GM23338 (cell line): ENCODE data around the gene SMIM14. TPM values are rescaled to one million over a fixed set of nuclear protein-coding genes. Genes with fewer than 3 reads are reported as not detected.
A peak's percentile ranks its signal among the peaks of the same experiment; 100 is the strongest.

Experiments used
- ATAC-seq: fragments of 200-7000 bp; cut with Tn5 transposase; 3 replicates; pipeline ENCODE4 v1.9.1; 2020
- DNase-seq: peaks from one replicate; pipeline ENCODE4 v3.0.0-alpha.2; 2015; ENCODE audit warnings: low spot score
- H2AFZ ChIP-seq: fragments of 200-600 bp; sonication (generic); 2 replicates; pipeline ENCODE4 v1.8.0; 2016; ENCODE audit warnings: antibody characterized with exemption, mild to moderate bottlenecking, moderate library complexity
- H3F3A ChIP-seq: fragments of 200-600 bp; sonication (generic); replicated peaks from 2 replicates; pipeline ENCODE4 v1.8.0; 2017; ENCODE audit warnings: antibody characterized with exemption, mixed run types, low read depth
- H3K27ac ChIP-seq: fragments of 200-600 bp; sonication (generic); 2 replicates; pipeline ENCODE4 v1.6.1; 2016; ENCODE audit warnings: low read depth
- H3K27me3 ChIP-seq: fragments of 200-600 bp; sonication (generic); 2 replicates; pipeline ENCODE4 v1.8.0; 2016; ENCODE audit warnings: mild to moderate bottlenecking, mixed run types, moderate library complexity; ENCODE audit not compliant: insufficient read depth
- H3K36me3 ChIP-seq: fragments of 200-600 bp; sonication (generic); 2 replicates; pipeline ENCODE4 v1.8.0; 2016; ENCODE audit warnings: mild to moderate bottlenecking; ENCODE audit not compliant: insufficient read depth
- H3K4me1 ChIP-seq: fragments of 200-600 bp; sonication (generic); 2 replicates; pipeline ENCODE4 v1.8.0; 2016; ENCODE audit warnings: mild to moderate bottlenecking, moderate library complexity; ENCODE audit not compliant: insufficient read depth
- H3K4me2 ChIP-seq: fragments of 200-600 bp; sonication (generic); 2 replicates; pipeline ENCODE4 v1.7.1; 2017; ENCODE audit warnings: mixed run types
- H3K4me3 ChIP-seq: fragments of 200-600 bp; sonication (generic); 2 replicates; pipeline ENCODE4 v1.6.1; 2016; ENCODE audit warnings: mixed run types
- H3K79me2 ChIP-seq: fragments of 200-600 bp; sonication (generic); replicated peaks from 2 replicates; pipeline ENCODE4 v1.8.0; 2017; ENCODE audit warnings: mild to moderate bottlenecking; ENCODE audit not compliant: insufficient read depth
- H3K9me2 ChIP-seq: fragments of 200-600 bp; sonication (generic); 2 replicates; pipeline ENCODE4 v1.8.0; 2017; ENCODE audit not compliant: insufficient read depth
- H4K20me1 ChIP-seq: fragments of 200-600 bp; sonication (generic); replicated peaks from 2 replicates; pipeline ENCODE4 v1.8.0; 2017; ENCODE audit warnings: mild to moderate bottlenecking; ENCODE audit not compliant: insufficient read depth
- H3K27ac Mint-ChIP-seq: 2 replicates; pipeline ENCODE4 v1.8.0; 2020; ENCODE audit warnings: inconsistent platforms, mild to moderate bottlenecking, moderate library complexity, mixed read lengths
- H3K27me3 Mint-ChIP-seq: 3 replicates; pipeline ENCODE4 v1.8.0; 2022; ENCODE audit warnings: low read depth, mild to moderate bottlenecking, moderate library complexity, mixed read lengths, inconsistent platforms; ENCODE audit not compliant: insufficient read depth, poor library complexity
- H3K36me3 Mint-ChIP-seq: 3 replicates; pipeline ENCODE4 v1.8.0; 2021; ENCODE audit warnings: low read depth, mild to moderate bottlenecking, inconsistent platforms, moderate library complexity, mixed read lengths
- H3K4me1 Mint-ChIP-seq: 3 replicates; pipeline ENCODE4 v1.8.0; 2020; ENCODE audit warnings: mild to moderate bottlenecking, inconsistent platforms, mixed read lengths
- H3K4me3 Mint-ChIP-seq: 3 replicates; pipeline ENCODE4 v1.8.0; 2021; ENCODE audit warnings: moderate library complexity, mild to moderate bottlenecking, inconsistent platforms, mixed read lengths
- H3K9me3 Mint-ChIP-seq: 3 replicates; pipeline ENCODE4 v1.8.0; 2020; ENCODE audit warnings: moderate library complexity, mild to moderate bottlenecking, inconsistent platforms, mixed read lengths
- CREB1 ChIP-seq: fragments of 250-450 bp; sonication (Bioruptor Pico); IDR thresholded peaks from 2 replicates; pipeline ENCODE4 v1.5.0; 2020; ENCODE audit warnings: low read depth, mild to moderate bottlenecking, moderate library complexity
- EZH2 ChIP-seq: fragments of 200-600 bp; sonication (generic); IDR thresholded peaks from one replicate; pipeline ENCODE4 v1.8.0; 2017; ENCODE audit warnings: antibody characterized with exemption, mild to moderate bottlenecking, low read depth; ENCODE audit not compliant: unreplicated experiment
- EZH2phosphoT487 ChIP-seq: fragments of 200-600 bp; sonication (generic); IDR thresholded peaks from one replicate; pipeline ENCODE4 v1.8.1; 2018; ENCODE audit warnings: antibody characterized with exemption; ENCODE audit not compliant: unreplicated experiment
- JUNB ChIP-seq: IDR thresholded peaks from one replicate; pipeline ENCODE4 v1.6.1; 2016; ENCODE audit warnings: antibody characterized with exemption; ENCODE audit not compliant: unreplicated experiment
- POLR2AphosphoS5 ChIP-seq: IDR thresholded peaks from 2 replicates; pipeline ENCODE4 v1.6.1; 2016; ENCODE audit warnings: antibody characterized with exemption, low read depth
- STAT1 ChIP-seq: IDR thresholded peaks from one replicate; pipeline ENCODE4 v1.6.1; 2016; ENCODE audit warnings: antibody characterized with exemption; ENCODE audit not compliant: unreplicated experiment
- ZNF331 ChIP-seq: fragments of 250-450 bp; sonication (Bioruptor Pico); IDR thresholded peaks from 2 replicates; pipeline ENCODE4 v1.5.0; 2020; ENCODE audit warnings: low read depth, mild to moderate bottlenecking, moderate library complexity
- long read RNA-seq: library from polyadenylated mRNA; unstranded; transcript quantifications from one replicate; pipeline ENCODE4 v2.0.0, GENCODE V29; 2020; ENCODE audit not compliant: unreplicated experiment
- polyA plus RNA-seq: library from polyadenylated mRNA; unstranded; fragments of >200 nt; fragmentation: Nextera tagmentation; extraction: Ambion mirVana; gene quantifications from 2 replicates; pipeline ENCODE4 v1.2.1, GENCODE V29; 2016
- total RNA-seq: library from RNA; depleted of rRNA; stranded (reverse); fragments of >200 nt; shearing (Covaris generic); gene quantifications from 2 replicates; pipeline ENCODE4 v1.2.3, GENCODE V29; 2014; rRNA removed
- TF ChIP-seq, protein P1 (sequence below): fragments of 250-450 bp; sonication (Bioruptor Pico); IDR thresholded peaks from 2 replicates; pipeline ENCODE4 v1.5.0; 2020; ENCODE audit warnings: mild to moderate bottlenecking, moderate library complexity
- TF ChIP-seq, protein P2 (sequence below): IDR thresholded peaks from one replicate; pipeline ENCODE4 v1.6.1; 2018; ENCODE audit warnings: antibody characterized with exemption; ENCODE audit not compliant: unreplicated experiment
- TF ChIP-seq, protein P3 (sequence below): IDR thresholded peaks from 2 replicates; pipeline ENCODE4 v1.6.1; 2016; ENCODE audit warnings: antibody characterized with exemption

The SMIM14 gene
- total RNA-seq: 23.3 and 29.0 TPM in 2 replicates
- 52.6 and 54.6 TPM in 2 replicates for polyA plus RNA-seq
- long read RNA-seq, full-length matches to known transcripts: 37 of 41 reads
- long read RNA-seq, partial matches to known transcripts: 0 of 41 reads
- long read RNA-seq, other reads (novel, unspliced or antisense): 4 of 41 reads

DNA sequence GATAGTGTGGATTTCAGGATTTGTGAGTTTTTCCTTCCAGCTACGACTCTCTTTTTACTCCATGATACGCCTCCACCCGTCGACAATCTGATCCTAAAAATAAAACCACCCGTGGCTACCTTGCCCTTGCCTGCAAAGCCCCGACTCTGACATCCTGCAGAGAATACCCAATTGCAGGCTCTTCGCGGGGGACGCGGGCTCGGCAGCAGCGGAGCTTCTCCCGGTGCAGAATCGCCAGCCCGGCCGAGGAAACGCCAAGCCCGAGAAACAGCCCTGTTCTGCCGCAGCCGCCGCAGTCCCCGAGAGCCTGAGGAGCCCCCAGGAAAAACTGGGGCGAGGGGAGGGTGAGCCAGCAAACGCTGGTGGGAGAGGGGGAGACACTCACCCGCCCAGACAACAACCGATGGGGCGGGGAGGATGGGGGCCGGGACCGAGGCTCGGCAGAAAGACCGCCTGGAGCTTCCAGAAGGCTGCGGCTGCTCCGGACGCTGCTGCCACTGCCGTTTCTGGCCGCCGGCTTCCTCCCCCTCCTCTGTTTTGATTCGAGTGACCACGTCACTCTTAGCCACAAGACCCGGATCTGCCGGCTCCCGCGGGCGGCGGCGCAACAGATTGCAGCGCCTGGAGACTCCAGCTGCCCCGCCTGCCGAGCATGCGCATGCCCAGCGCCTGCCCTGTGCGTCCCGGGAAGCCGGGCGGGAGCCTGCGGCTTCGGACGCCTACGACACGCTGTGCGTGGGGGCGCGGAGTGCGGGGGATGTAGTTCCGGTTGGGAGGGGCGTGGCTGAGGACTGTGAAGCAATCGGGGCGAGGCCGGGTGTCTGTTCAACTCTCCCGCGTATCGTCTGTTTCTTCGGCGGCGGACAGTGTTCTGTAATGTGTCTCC, at the start of gene SMIM14:
Gene SMIM14, minus strand, starts transcription at position 512 of the 886 bp plus-strand sequence. CDS start 33,720 bp downstream, outside the sequence.
- Mint-ChIP-seq H3K36me3 (no peaks in the 10 kb centered on the region; the same call in 2 of the 3 replicates), H3K27ac (peak within 1 kb of the TSS; percentile 99), H3K4me1 (peaks cover 50% of the 10 kb centered on the region), H3K4me3 (peak within 1 kb of the TSS; percentile 97), H3K9me3 (no peaks in the 10 kb centered on the region), H3K27me3 (peaks cover 12% of the 10 kb centered on the region)
- Histone ChIP-seq H3K9me2 (no peaks in the 10 kb centered on the region), H3K4me2 (peak within 1 kb of the TSS; percentile 77), H3K4me3 (peak within 1 kb of the TSS; percentile 66), H4K20me1 (no peaks in the 10 kb centered on the region), H3F3A (peaks cover 6% of the 10 kb centered on the region; the same call in 1 of the 2 replicates), H3K27me3 (no peaks in the 10 kb centered on the region), H3K27ac (peak within 1 kb of the TSS; percentile 98), H3K36me3 (no peaks in the 10 kb centered on the region), H3K79me2 (peaks cover 24% of the 10 kb centered on the region), H3K4me1 (peaks cover 39% of the 10 kb centered on the region), H2AFZ (peak within 1 kb of the TSS; percentile 80)
- peak; percentile 87 for TF ChIP-seq CREB1 (CRISPR knock-in tag)
- no peak for TF ChIP-seq ZNF331 (CRISPR knock-in tag)
- TF ChIP-seq, protein P1, sequence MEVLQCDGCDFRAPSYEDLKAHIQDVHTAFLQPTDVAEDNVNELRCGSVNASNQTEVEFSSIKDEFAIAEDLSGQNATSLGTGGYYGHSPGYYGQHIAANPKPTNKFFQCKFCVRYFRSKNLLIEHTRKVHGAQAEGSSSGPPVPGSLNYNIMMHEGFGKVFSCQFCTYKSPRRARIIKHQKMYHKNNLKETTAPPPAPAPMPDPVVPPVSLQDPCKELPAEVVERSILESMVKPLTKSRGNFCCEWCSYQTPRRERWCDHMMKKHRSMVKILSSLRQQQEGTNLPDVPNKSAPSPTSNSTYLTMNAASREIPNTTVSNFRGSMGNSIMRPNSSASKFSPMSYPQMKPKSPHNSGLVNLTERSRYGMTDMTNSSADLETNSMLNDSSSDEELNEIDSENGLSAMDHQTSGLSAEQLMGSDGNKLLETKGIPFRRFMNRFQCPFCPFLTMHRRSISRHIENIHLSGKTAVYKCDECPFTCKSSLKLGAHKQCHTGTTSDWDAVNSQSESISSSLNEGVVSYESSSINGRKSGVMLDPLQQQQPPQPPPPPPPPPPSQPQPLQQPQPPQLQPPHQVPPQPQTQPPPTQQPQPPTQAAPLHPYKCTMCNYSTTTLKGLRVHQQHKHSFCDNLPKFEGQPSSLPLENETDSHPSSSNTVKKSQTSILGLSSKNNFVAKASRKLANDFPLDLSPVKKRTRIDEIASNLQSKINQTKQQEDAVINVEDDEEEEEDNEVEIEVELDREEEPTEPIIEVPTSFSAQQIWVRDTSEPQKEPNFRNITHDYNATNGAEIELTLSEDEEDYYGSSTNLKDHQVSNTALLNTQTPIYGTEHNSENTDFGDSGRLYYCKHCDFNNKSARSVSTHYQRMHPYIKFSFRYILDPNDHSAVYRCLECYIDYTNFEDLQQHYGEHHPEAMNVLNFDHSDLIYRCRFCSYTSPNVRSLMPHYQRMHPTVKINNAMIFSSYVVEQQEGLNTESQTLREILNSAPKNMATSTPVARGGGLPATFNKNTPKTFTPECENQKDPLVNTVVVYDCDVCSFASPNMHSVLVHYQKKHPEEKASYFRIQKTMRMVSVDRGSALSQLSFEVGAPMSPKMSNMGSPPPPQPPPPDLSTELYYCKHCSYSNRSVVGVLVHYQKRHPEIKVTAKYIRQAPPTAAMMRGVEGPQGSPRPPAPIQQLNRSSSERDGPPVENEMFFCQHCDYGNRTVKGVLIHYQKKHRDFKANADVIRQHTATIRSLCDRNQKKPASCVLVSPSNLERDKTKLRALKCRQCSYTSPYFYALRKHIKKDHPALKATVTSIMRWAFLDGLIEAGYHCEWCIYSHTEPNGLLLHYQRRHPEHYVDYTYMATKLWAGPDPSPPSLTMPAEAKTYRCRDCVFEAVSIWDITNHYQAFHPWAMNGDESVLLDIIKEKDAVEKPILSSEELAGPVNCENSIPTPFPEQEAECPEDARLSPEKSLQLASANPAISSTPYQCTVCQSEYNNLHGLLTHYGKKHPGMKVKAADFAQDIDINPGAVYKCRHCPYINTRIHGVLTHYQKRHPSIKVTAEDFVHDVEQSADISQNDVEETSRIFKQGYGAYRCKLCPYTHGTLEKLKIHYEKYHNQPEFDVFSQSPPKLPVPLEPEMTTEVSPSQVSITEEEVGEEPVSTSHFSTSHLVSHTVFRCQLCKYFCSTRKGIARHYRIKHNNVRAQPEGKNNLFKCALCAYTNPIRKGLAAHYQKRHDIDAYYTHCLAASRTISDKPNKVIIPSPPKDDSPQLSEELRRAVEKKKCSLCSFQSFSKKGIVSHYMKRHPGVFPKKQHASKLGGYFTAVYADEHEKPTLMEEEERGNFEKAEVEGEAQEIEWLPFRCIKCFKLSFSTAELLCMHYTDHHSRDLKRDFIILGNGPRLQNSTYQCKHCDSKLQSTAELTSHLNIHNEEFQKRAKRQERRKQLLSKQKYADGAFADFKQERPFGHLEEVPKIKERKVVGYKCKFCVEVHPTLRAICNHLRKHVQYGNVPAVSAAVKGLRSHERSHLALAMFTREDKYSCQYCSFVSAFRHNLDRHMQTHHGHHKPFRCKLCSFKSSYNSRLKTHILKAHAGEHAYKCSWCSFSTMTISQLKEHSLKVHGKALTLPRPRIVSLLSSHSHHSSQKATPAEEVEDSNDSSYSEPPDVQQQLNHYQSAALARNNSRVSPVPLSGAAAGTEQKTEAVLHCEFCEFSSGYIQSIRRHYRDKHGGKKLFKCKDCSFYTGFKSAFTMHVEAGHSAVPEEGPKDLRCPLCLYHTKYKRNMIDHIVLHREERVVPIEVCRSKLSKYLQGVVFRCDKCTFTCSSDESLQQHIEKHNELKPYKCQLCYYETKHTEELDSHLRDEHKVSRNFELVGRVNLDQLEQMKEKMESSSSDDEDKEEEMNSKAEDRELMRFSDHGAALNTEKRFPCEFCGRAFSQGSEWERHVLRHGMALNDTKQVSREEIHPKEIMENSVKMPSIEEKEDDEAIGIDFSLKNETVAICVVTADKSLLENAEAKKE: no peak
- no peak for TF ChIP-seq EZH2phosphoT487
- TF ChIP-seq, protein P2, sequence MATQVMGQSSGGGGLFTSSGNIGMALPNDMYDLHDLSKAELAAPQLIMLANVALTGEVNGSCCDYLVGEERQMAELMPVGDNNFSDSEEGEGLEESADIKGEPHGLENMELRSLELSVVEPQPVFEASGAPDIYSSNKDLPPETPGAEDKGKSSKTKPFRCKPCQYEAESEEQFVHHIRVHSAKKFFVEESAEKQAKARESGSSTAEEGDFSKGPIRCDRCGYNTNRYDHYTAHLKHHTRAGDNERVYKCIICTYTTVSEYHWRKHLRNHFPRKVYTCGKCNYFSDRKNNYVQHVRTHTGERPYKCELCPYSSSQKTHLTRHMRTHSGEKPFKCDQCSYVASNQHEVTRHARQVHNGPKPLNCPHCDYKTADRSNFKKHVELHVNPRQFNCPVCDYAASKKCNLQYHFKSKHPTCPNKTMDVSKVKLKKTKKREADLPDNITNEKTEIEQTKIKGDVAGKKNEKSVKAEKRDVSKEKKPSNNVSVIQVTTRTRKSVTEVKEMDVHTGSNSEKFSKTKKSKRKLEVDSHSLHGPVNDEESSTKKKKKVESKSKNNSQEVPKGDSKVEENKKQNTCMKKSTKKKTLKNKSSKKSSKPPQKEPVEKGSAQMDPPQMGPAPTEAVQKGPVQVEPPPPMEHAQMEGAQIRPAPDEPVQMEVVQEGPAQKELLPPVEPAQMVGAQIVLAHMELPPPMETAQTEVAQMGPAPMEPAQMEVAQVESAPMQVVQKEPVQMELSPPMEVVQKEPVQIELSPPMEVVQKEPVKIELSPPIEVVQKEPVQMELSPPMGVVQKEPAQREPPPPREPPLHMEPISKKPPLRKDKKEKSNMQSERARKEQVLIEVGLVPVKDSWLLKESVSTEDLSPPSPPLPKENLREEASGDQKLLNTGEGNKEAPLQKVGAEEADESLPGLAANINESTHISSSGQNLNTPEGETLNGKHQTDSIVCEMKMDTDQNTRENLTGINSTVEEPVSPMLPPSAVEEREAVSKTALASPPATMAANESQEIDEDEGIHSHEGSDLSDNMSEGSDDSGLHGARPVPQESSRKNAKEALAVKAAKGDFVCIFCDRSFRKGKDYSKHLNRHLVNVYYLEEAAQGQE: no peak
- TF ChIP-seq, protein P3, sequence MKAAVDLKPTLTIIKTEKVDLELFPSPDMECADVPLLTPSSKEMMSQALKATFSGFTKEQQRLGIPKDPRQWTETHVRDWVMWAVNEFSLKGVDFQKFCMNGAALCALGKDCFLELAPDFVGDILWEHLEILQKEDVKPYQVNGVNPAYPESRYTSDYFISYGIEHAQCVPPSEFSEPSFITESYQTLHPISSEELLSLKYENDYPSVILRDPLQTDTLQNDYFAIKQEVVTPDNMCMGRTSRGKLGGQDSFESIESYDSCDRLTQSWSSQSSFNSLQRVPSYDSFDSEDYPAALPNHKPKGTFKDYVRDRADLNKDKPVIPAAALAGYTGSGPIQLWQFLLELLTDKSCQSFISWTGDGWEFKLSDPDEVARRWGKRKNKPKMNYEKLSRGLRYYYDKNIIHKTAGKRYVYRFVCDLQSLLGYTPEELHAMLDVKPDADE: peak; percentile 65
- no peak for TF ChIP-seq STAT1
- no peak for TF ChIP-seq EZH2
- TF ChIP-seq POLR2AphosphoS5: peak; percentile 88
- no peak for TF ChIP-seq JUNB
- peak; percentile 97 for DNase-seq
- peak; percentile 76 for ATAC-seq
